ENCODE data around the gene DLGAP1. TPM values are rescaled to one million over a fixed set of nuclear protein-coding genes. Genes with fewer than 3 reads are reported as not detected.
A peak's percentile ranks its signal among the peaks of the same experiment; 100 is the strongest.

The DLGAP1 gene
- total and polyA plus RNA-seq, 2 of the 8 experiments (the other 6 are each of a cell fraction or from before 2014, with no cell fraction given) = 11.8 to 16.9 TPM

DNA sequence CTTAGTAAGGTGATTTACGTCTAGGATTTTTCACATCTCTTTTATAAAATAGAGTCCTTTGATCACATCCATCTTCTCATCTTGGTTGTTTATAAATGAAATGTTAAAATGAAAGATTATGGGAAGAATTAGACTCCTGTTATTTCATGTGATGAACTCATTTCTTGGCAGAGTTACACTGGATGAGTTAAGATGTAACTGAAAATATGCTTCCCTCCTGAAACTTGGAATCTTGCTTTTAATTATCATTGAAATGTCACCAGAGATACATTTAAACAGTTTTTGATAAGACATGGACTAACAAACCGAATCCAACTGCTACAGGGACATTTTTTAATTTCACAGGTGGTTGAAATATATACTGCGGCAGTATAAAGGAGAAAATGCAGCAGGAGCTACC lies 274.0 kb downstream of the DLGAP1 start:
- Histone ChIP-seq H3K18ac (ENCODE audit: extremely low read depth, low read length) (no peak overlapping the region), H3K27ac (ENCODE audit: low read depth, low read length) (no peak overlapping the region), H2AK5ac (ENCODE audit: low read depth, low read length) (no peak overlapping the region), H4K20me1 (replicated peaks in 1 of 2; ENCODE audit: control insufficient read depth in 1 of 2, insufficient read depth in 2 of 2, low read length in 2 of 2) (no peaks in the 10 kb centered on the region), H2BK5ac (ENCODE audit: low read depth, low read length) (no peak overlapping the region), H3K4me3 (ENCODE audit: extremely low read depth in 1 of 4, insufficient read depth in 2 of 4, low read depth in 3 of 4, low read length in 4 of 4) (no peak overlapping the region), H3K4me2 (ENCODE audit: insufficient read depth in 1 of 2, low read depth in 2 of 2, low read length in 2 of 2) (no peak overlapping the region), H3K9me3 (ENCODE audit: insufficient read depth in 2 of 2, low read depth in 1 of 2, low read length in 1 of 2) (0 out of 4 replicates have a peak, but pooled peaks cover 0 to 4% of the 10 kb centered on the region in 2 experiments), H4K5ac (ENCODE audit: insufficient read length, low read depth, low read length) (no peak overlapping the region), H2BK15ac (ENCODE audit: low read length) (no peak overlapping the region), H2BK120ac (replicated peaks; ENCODE audit: low read depth, low read length) (no peak overlapping the region), H3K36me3 (ENCODE audit: control insufficient read depth in 2 of 4, insufficient read depth in 4 of 4, low read length in 3 of 4) (no peaks in the 10 kb centered on the region), H3K4ac (replicated peaks; ENCODE audit: insufficient read length, low read depth, low read length) (no peak overlapping the region), H3K27me3 (replicated peaks in 1 of 4; ENCODE audit: control insufficient read depth in 3 of 4, extremely low read depth in 1 of 4, insufficient read depth in 3 of 4, low read length in 3 of 4) (no peaks in the 10 kb centered on the region), H2AFZ (ENCODE audit: low read length) (no peak overlapping the region), H3K9ac (replicated peaks in 1 of 4; ENCODE audit: extremely low read depth in 1 of 4, low read depth in 3 of 4, low read length in 3 of 4) (no peak overlapping the region), H3K23ac (ENCODE audit: insufficient read length) (no peak overlapping the region), H3K79me1 (ENCODE audit: low read depth, low read length) (no peaks in the 10 kb centered on the region), H2BK12ac (ENCODE audit: low read depth, low read length) (no peak overlapping the region), H4K8ac (ENCODE audit: extremely low read depth, insufficient read depth, low read length) (no peak overlapping the region), H3K23me2 (ENCODE audit: low read depth, low read length) (no peaks in the 10 kb centered on the region; the same call in 1 of the 2 replicates), H4K91ac (replicated peaks; ENCODE audit: insufficient read length, low read length) (no peak overlapping the region), H3K79me2 (ENCODE audit: control insufficient read depth in 1 of 2, insufficient read depth in 2 of 2, low read length in 2 of 2) (peaks cover 0 to 9% of the 10 kb centered on the region in 2 experiments; a peak in 2 of 4 replicates), H2BK20ac (ENCODE audit: low read length) (no peak overlapping the region), H3K4me1 (replicated peaks in 1 of 4; ENCODE audit: control insufficient read depth in 3 of 4, insufficient read depth in 4 of 4, low read length in 3 of 4) (peaks cover 0 to 10% (median 2%) of the 10 kb centered on the region in 4 experiments; a peak in 2 of 7 replicates), H3K14ac (ENCODE audit: insufficient read length) (no peak overlapping the region), H3K56ac (replicated peaks; ENCODE audit: insufficient read length, low read depth, low read length) (no peak overlapping the region)
- FAIRE-seq (peak; percentile 13), DNase-seq (ENCODE audit: low read depth in 1 of 2, low spot score in 2 of 2) (no peak)
- POLR2A ChIA-PET (ENCODE audit: partially characterized antibody) = interaction anchor here (2.0 kb wide), 1 partner anchor 55 kb away, joined by 4 read pairs; no protein-coding TSS in a partner anchor
- CTCF ChIA-PET (ENCODE audit: partially characterized antibody) = interaction anchor here (0.7 to 3.1 kb wide), 8 partner anchors 8 to 275 kb away, joined by 3 to 12 read pairs (median 4); no protein-coding TSS in a partner anchor
- WGBS, 2 experiments (ENCODE audit: extremely low coverage in 1 of 2, insufficient coverage in 1 of 2, insufficient read length in 1 of 2, insufficient replicate concordance in 2 of 2, low coverage in 1 of 2, low lambda C conversion rate in 2 of 2, missing lambda C conversion rate in 1 of 2) = 78% methylated on average over 3 of the region's 3 CpGs; no CpG with 5 or more reads in 1 of the 2 experiments
- TF ChIP-seq EGR1 (IDR thresholded peaks at IDR 0.05; ENCODE audit: borderline replicate concordance, low read depth, low read length) = no peak
- TF ChIP-seq KDM1A (IDR thresholded peaks at IDR 0.05; ENCODE audit: borderline replicate concordance, low read length) = no peak
- TF ChIP-seq, protein P1, sequence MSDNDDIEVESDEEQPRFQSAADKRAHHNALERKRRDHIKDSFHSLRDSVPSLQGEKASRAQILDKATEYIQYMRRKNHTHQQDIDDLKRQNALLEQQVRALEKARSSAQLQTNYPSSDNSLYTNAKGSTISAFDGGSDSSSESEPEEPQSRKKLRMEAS (IDR thresholded peaks at IDR 0.05) = no peak
- no peak for TF ChIP-seq RXRA (IDR thresholded peaks at IDR 0.05; ENCODE audit: insufficient read depth, low read depth, low read length)
- TF ChIP-seq SAP30 (IDR thresholded peaks at IDR 0.05; ENCODE audit: insufficient read depth, insufficient replicate concordance, low read length) = no peak
- TF ChIP-seq TAF1 (IDR thresholded peaks at IDR 0.05; ENCODE audit: low read depth, low read length) = no peak
- no peak for TF ChIP-seq MAFK (IDR thresholded peaks at IDR 0.05; ENCODE audit: low read depth, low read length)
- no peak for TF ChIP-seq JUN (IDR thresholded peaks at IDR 0.05; ENCODE audit: low read depth, low read length)
- no peak for TF ChIP-seq NANOG (IDR thresholded peaks at IDR 0.05; ENCODE audit: insufficient read depth, low read depth, low read length, poor library complexity, severe bottlenecking)
- TF ChIP-seq, protein P2, sequence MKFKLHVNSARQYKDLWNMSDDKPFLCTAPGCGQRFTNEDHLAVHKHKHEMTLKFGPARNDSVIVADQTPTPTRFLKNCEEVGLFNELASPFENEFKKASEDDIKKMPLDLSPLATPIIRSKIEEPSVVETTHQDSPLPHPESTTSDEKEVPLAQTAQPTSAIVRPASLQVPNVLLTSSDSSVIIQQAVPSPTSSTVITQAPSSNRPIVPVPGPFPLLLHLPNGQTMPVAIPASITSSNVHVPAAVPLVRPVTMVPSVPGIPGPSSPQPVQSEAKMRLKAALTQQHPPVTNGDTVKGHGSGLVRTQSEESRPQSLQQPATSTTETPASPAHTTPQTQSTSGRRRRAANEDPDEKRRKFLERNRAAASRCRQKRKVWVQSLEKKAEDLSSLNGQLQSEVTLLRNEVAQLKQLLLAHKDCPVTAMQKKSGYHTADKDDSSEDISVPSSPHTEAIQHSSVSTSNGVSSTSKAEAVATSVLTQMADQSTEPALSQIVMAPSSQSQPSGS (IDR thresholded peaks at IDR 0.05; ENCODE audit: low read length) = no peak
- no peak for TF ChIP-seq SIRT6 (IDR thresholded peaks at IDR 0.05; ENCODE audit: low read length)
- TF ChIP-seq GTF2F1 (IDR thresholded peaks at IDR 0.05; ENCODE audit: borderline replicate concordance, low read depth, low read length) = no peak
